Inflammatory macrophage treated with lipopolysaccharide for 1 hour (primary cell): Measurements from ENCODE around the gene ZNF358.
A peak's percentile ranks its signal among the peaks of the same experiment; 100 is the strongest.

Experiments
- DNase-seq, 2 donors: peaks; one replicate each; pipeline ENCODE4 v3.0.0-alpha.2; 2020 to 2022

Gene ZNF358

GRCh38 chr19:7489609-7490044, 26.3 kb upstream of the ZNF358 start:
- DNase-seq: no peak

GRCh38 chr19:7492142-7492541, 23.8 kb upstream of the ZNF358 start:
- DNase-seq: peak; percentile 95 to 99

- DNase-seq: peak in 1 of 2 donors; percentile 20
Measured at GRCh38 chr19:7492558-7492957, 23.3 kb upstream of the ZNF358 start.

- DNase-seq: no peak
Measured at GRCh38 chr19:7494416-7495098, 21.3 kb upstream of the ZNF358 start.

GRCh38 chr19:7497292-7497691, 18.6 kb upstream of the ZNF358 start:
- DNase-seq: peak in 1 of 2 donors; percentile 32

- no peak for DNase-seq
Measured at GRCh38 chr19:7500811-7501450, 15.0 kb upstream of the ZNF358 start.

- no peak for DNase-seq
Measured at GRCh38 chr19:7502552-7502951, 13.4 kb upstream of the ZNF358 start.

GRCh38 chr19:7504684-7505083, 11.2 kb upstream of the ZNF358 start:
- DNase-seq: no peak

- DNase-seq: no peak
Measured at GRCh38 chr19:7505288-7505681, 10.6 kb upstream of the ZNF358 start.

- no peak for DNase-seq
Measured at GRCh38 chr19:7505682-7506384, 10.1 kb upstream of the ZNF358 start.

- DNase-seq: peak; percentile 92 to 94
Measured at GRCh38 chr19:7506385-7507328, 9.2 kb upstream of the ZNF358 start.

GRCh38 chr19:7507884-7508283, 8.0 kb upstream of the ZNF358 start:
- peak; percentile 80 to 86 for DNase-seq

- no peak for DNase-seq
Measured at GRCh38 chr19:7509625-7510024, 6.3 kb upstream of the ZNF358 start.

- no peak for DNase-seq
Measured at GRCh38 chr19:7512400-7512851, 3.5 kb upstream of the ZNF358 start.

- DNase-seq: no peak
Measured at GRCh38 chr19:7513809-7514642, 1.9 kb upstream of the ZNF358 start.

GRCh38 chr19:7515110-7515644, 726 bp upstream of the ZNF358 start:
- DNase-seq: no peak

- DNase-seq: no peak
Measured at GRCh38 chr19:7516333-7516732, 430 bp downstream of the ZNF358 start.

GRCh38 chr19:7516878-7517277, 975 bp downstream of the ZNF358 start:
- no peak for DNase-seq

GRCh38 chr19:7519361-7520130, 3.6 kb downstream of the ZNF358 start:
- no peak for DNase-seq
